PC-9 (cell line): ENCODE data around the gene CTPS2.
A peak's percentile ranks its signal among the peaks of the same experiment; 100 is the strongest.

Experiments
- EZH2 ChIP-seq: fragments of 200-600 bp; sonication (generic); IDR thresholded peaks from 2 replicates; pipeline ENCODE4 v1.8.0; 2017; ENCODE audit warnings: antibody characterized with exemption, low read depth
- TF ChIP-seq, protein P1 (sequence below): fragments of 200-600 bp; sonication (generic); conservative IDR thresholded peaks from 2 replicates; pipeline ENCODE4 v1.6.1; 2017; ENCODE audit warnings: mixed run types, antibody characterized with exemption, mild to moderate bottlenecking, moderate library complexity

DNA sequence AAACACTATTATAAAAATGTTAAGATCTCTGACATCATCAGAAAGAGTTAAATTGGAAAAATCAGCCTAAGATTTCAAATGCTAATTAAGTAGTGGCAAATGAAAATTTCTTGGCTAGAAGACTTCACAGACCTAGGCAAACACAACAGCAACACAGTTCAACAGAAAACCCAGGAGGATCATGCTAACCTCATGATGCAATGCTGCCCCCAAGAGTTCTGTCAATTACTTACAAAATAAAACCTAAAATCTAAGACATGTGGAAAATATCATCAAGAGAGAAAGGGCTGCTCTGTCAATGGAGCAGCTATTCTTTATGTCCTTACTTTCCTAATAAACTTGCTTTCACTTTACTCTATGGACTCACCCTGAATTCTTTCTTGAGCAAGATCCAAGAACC lies 41.5 kb downstream of the CTPS2 start:
- TF ChIP-seq, protein P1, sequence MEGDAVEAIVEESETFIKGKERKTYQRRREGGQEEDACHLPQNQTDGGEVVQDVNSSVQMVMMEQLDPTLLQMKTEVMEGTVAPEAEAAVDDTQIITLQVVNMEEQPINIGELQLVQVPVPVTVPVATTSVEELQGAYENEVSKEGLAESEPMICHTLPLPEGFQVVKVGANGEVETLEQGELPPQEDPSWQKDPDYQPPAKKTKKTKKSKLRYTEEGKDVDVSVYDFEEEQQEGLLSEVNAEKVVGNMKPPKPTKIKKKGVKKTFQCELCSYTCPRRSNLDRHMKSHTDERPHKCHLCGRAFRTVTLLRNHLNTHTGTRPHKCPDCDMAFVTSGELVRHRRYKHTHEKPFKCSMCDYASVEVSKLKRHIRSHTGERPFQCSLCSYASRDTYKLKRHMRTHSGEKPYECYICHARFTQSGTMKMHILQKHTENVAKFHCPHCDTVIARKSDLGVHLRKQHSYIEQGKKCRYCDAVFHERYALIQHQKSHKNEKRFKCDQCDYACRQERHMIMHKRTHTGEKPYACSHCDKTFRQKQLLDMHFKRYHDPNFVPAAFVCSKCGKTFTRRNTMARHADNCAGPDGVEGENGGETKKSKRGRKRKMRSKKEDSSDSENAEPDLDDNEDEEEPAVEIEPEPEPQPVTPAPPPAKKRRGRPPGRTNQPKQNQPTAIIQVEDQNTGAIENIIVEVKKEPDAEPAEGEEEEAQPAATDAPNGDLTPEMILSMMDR = peak; percentile 45
- TF ChIP-seq EZH2 = no peak
